SKM-1 treated with dmso at 0.1 percent for 144 hours (cell line): ENCODE measurements around the gene CARD9.
"Not testable (repeated sequence)": the region's sequence is repeated elsewhere in the genome, so short reads cannot be mapped to it uniquely, and the experiment has no call there.

Experiments used
- DNase-seq: peaks from one replicate; lab custom pipeline; 2025; ENCODE audit not compliant: unreplicated experiment; lab: John Stamatoyannopoulos, UW

The CARD9 gene, protein sequence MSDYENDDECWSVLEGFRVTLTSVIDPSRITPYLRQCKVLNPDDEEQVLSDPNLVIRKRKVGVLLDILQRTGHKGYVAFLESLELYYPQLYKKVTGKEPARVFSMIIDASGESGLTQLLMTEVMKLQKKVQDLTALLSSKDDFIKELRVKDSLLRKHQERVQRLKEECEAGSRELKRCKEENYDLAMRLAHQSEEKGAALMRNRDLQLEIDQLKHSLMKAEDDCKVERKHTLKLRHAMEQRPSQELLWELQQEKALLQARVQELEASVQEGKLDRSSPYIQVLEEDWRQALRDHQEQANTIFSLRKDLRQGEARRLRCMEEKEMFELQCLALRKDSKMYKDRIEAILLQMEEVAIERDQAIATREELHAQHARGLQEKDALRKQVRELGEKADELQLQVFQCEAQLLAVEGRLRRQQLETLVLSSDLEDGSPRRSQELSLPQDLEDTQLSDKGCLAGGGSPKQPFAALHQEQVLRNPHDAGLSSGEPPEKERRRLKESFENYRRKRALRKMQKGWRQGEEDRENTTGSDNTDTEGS

DNA sequence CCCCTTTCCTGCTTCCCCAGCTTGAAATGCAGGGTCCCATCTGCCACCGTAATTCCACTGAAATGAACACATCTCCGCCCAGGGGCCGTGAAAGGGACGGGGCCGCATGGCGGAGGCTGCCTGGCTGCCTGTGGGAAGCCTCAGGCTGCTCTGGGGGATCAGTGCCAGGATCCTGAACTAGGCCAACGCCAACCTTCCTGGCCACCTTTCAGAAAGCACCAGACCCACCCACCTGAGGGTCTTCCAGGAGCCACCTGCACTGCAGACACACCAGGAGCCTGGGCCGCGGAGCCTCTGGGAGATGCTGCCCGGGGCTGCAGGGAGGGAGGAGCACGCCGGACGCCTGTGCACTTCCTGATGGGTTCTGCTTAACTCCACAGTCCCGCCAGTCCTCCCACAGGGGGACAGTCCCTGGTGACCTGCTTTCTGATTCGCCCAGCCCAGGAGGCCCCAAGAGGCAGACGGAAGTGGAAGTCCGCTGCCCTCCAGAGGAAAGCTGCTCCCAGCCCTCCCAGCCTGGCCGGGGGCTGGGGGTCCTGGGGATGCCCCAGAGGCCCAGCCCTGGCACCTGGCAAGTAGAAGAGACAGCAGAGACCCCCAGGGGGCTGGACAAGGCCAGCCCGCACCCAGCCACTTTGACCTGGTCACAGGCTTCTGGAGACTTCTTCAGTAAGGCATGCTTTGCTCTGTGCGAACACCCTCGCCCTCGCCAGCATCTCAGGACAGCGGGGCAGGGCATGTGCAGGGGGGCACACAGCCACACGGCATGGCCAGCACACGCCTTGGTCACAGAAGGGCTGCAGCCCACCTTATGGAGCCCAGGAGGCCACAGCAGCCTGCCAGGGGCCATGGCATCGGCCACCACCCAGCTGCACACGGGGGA lies at the start of gene CARD9:
Gene CARD9, minus strand, starts transcription at position 370 of the 883 bp plus-strand sequence. CDS start 1,591 bp downstream, outside the sequence.
- peak; percentile 76 for DNase-seq

DNA sequence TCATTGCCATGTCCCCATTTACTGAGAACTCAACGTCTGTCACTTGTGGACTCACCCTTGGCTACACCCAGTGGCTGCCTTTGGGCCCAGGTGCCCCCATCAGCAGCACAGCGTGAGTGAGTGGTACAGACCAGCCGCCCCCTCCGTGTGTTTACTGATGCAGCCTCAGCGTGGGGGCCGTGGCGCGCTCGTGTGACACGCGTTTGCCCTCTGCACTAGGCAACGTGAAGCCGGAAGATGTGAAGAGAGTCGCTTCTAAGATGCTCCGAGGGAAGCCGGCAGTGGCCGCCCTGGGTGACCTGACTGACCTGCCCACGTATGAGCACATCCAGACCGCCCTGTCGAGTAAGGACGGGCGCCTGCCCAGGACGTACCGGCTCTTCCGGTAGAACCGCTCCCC lies 49.4 kb upstream of the CARD9 start:
- DNase-seq: no peak

- DNase-seq: no peak
Measured at GRCh38 chr9:136421791-136422190, 48.3 kb upstream of the CARD9 start.

GRCh38 chr9:136419092-136419420 lies 45.6 kb upstream of the CARD9 start:
- no peak for DNase-seq

DNA sequence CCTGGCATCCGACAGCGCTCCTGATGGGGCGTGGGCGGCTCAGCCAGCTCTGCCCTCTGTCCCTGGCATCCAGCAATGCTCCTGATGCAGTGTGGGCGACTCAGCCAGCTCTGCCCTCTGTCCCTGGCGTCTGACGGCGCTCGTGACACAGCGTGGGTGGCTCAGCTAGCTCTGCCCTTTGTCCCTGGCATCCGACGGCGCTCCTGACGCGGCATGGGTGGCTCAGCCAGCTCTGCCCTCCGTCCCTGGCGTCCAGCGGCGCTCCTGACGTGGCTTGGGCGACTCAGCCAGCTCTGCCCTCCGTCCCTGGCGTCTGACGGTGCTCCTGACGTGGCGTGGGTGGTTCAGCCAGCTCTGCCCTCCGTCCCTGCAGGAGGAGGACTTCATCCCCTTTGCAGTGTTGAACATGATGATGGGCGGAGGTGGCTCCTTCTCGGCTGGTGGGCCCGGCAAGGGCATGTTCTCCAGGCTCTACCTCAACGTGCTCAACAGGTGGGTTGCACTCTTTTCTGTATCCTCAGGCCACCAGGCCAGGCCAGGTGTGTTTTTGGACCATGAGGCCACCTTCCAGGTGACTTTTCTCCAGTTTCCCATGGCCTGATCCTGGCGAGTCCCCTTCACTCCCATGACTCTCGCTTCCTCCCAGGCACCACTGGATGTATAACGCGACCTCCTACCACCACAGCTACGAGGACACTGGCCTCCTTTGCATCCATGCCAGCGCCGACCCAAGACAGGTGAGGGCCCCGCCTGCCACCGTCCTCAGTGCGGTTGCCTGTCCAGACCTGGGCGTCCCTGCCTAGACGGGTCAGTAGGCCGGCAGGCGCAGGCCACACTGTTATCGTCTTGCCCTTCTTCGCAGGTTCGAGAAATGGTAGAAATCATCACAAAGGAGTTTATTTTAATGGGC lies 45.0 kb upstream of the CARD9 start:
- no peak for DNase-seq

GRCh38 chr9:136416914-136417313 lies 43.4 kb upstream of the CARD9 start:
- no peak for DNase-seq

DNA sequence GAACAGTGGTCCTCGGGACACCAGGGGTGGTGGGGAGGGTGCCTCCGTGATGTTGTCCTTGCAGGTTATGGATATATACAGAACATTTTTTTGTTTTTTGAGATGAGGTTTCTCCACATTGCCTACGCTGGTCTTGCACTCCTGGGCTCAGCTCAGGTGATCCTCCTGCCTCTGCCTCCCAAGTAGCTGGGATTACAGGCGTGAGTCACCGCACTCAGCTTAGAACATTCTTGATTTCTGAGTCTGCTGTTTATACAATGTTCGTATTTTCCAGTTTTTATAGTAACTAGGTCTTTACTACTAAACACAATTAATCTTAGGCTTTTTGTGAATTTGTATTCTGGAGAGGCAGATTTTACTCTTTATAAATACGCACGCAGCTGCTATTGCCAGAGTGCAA lies 43.0 kb upstream of the CARD9 start:
- DNase-seq: no peak

- no peak for DNase-seq
Measured at GRCh38 chr9:136412962-136413361, 39.5 kb upstream of the CARD9 start.

DNA sequence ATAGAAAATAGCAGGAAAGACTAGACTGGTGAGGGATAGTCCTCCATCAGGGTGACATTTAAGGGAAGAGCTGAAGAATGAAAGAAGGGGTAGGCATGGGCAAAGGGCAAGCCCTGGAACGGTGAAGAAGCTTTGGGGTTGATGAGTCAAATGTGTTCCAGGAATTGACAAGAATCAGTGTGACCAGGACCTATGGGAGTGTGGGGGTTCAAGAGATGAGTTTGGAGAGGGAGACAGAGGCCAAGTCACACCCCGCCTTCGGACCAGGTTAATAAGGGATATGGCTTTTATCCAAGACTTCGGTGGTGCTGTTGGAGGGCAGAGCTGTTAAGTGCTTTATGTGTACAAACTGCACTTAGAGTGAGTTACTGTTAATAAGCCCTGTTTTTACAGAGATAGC lies 37.9 kb upstream of the CARD9 start:
- no peak for DNase-seq

DNA sequence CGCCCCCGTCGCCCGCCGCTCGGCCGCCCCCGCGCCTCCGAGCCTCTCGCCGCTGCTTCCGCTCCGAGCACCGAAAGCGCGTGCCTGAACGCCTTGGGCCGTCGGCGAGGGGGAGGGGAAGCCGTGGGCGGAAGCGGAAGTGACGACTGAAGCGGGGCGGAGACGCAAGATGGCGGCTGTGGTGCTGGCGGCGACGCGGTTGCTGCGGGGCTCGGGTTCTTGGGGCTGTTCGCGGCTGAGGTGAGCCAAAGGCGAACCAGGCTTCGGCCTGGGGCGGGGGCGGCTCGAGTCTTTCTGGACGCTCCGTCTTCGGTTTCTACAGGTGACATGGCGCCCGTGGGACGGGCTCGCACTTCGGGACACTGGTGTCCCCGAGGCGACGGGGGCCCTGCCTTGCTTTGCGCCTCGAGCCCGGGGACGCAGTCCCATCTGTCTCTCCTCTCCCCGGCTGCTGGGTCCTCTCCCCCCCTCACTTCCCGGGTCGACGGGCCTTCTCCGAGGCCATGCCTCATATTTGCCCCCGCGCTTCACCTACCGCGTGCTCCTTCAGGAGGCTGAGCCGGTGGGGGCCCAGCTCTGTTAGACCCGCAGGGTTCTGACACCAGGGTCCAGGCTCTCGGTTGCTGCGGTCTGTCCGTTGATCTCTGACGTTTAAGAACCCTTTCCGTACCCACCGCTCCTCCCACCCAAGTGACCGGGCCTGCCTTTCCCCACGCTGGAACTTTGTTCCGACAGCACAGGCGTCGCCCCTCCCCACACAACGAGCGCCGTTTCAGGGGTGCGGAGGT lies 37.2 kb upstream of the CARD9 start, which contains the start of the genes ENTR1 and PMPCA:
Gene ENTR1, minus strand, starts transcription at position 115 of the 788 bp plus-strand sequence. CDS start 217 bp downstream, outside the sequence.
Gene PMPCA, plus strand, starts transcription at position 159 of the 788 bp plus-strand sequence. Its CDS starts 11 bp downstream, at position 170.
- DNase-seq: peak; percentile 82

DNA sequence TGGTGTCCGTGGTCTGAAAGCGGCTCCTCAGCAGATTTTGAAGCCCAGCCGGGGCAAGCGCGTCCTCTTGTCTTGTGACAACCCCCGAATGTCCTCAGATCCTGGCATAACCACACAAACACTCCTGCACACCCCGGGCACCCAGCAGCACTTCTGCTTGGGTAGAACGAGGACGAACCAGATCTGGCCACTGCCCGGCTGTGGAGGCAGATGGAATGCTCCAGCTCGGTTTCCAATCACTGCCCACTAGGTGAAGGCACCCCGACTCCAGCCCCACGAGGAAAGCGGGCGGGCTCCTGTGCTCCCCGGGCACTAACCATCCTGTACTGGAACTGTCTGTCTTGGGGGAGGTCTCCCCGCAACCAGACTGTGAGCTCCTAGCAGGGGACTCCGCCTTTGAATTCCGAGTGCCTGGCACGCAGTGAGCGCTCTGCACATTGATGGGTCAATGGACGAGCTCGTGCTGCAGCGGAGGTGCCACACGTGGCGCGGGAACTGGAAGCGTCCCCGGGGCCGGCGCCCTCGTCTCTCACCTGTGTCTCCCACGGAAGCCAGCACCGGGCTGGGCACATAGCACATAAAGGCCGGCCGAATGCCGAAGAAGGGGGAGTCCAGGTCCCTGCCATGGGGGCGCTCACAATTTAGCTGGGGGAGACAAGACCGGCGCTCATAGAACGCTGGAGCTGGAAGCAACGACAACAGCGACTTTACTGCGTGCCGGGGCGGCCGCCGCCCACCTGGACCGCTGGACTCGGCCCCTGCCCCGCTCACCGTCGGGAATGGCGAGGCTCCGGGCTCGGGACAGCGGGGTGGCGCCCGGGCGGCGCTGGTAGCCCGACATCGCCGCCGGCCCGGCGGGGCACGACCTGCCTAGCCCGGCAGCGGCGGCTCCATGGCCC lies 36.3 kb upstream of the CARD9 start:
- DNase-seq: peak; percentile 6

- no peak for DNase-seq
Measured at GRCh38 chr9:136407911-136408310, 34.4 kb upstream of the CARD9 start.

GRCh38 chr9:136407061-136407460 lies 33.6 kb upstream of the CARD9 start:
- DNase-seq: not testable (repeated sequence)

DNA sequence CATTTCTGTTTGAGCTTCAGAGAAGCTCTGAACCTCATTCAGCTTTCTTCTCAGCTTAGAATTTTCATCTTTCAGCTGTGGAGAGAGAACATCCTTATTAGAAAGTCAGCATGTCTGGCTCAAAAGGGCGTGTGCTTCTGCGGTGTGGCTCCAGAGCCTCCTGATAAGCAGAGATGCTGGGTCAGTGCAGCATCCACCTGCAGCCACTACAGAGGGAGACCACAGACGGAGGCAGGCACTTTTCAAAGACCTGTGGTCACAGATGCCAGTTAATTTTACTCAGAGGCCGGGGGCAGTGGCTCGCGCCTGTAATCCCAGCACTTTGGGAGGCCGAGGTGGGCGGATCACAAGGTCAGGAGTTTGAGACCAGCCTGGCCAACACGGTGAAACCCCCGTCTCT lies 32.4 kb upstream of the CARD9 start:
- not testable (repeated sequence) for DNase-seq

- DNase-seq: no peak
Measured at GRCh38 chr9:136405481-136405880, 32.0 kb upstream of the CARD9 start.

DNA sequence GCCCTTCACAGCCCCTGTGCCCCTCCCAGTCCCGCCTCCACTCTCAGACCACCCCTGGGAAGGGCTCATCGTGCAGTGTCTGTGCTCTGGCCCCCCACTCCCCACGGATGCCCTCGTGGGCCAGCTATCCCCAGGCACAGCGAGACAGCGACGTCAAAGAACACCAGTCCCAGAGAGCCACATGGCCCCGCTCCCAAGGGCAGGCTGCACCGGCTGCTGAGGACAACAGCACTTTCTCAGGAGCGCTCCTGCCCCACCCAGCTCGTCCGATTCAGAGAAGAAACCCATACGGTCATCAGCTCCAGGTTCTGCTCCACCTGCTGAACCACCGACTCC lies 31.3 kb upstream of the CARD9 start:
- DNase-seq: no peak

- no peak for DNase-seq
Measured at GRCh38 chr9:136403915-136404800, 30.7 kb upstream of the CARD9 start.

DNA sequence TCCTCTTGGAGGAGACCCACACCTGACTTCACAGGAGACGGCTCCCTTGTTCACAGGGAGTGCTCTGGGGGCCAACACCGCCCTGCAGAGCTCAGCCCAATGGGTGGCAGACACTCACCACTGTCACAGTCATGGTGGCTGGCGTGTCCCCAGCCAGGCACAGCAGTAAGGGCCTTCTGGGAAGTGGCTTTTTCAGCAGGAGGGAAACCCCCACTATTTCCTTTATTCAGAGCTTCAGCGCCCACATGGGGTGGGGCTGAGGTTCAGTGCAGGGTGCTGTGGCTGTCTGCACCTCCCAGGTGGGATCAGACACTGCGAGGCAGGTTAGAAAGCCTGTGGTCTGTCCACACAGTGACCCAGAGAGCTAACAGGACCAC lies 30.1 kb upstream of the CARD9 start:
- DNase-seq: no peak
